HL-60 (cell line): Measurements from ENCODE around the gene HOXB2.

Source experiments
- DNase-seq, 2 experiments: peaks; one replicate each; pipeline ENCODE4 v3.0.0-alpha.2; 2010 to 2020; ENCODE audit warnings: low read depth in 1 of 2, low spot score in 1 of 2
- H3K27ac ChIP-seq: fragments of 250-450 bp; sonication (Bioruptor Pico); replicated peaks from 2 replicates; pipeline ENCODE4 v1.5.1; 2020; ENCODE audit warnings: mild to moderate bottlenecking, moderate library complexity
- H3K27me3 ChIP-seq: fragments of 250-450 bp; sonication (Bioruptor Pico); 2 replicates; pipeline ENCODE4 v1.5.1; 2021; ENCODE audit warnings: mild to moderate bottlenecking, moderate library complexity; ENCODE audit not compliant: insufficient read depth, poor library complexity, severe bottlenecking
- H3K4me3 ChIP-seq: replicated peaks from 2 replicates; pipeline ENCODE4 v1.5.1; 2011; ENCODE audit warnings: mild to moderate bottlenecking, control low read depth, low read length; ENCODE audit not compliant: insufficient read depth
- GABPA ChIP-seq: IDR thresholded peaks from 2 replicates; pipeline ENCODE4 v1.6.1; 2012; ENCODE audit warnings: low read depth
- POLR2AphosphoS5 ChIP-seq: IDR thresholded peaks from 2 replicates; pipeline ENCODE4 v1.6.1; 2012; ENCODE audit warnings: low read depth
- SPI1 ChIP-seq: IDR thresholded peaks from 2 replicates; pipeline ENCODE4 v1.6.1; 2012; ENCODE audit warnings: low read depth, mild to moderate bottlenecking, borderline replicate concordance
- TF ChIP-seq, protein P1 (sequence below): IDR thresholded peaks from 2 replicates; pipeline ENCODE4 v1.6.1; 2012; ENCODE audit warnings: low read depth; ENCODE audit not compliant: insufficient replicate concordance
- TF ChIP-seq, protein P2 (sequence below): IDR thresholded peaks from one replicate; pipeline ENCODE4 v1.5.1; 2011; ENCODE audit warnings: low read length, control low read depth, inconsistent platforms; ENCODE audit not compliant: insufficient read depth

HOXB2 gene

DNA sequence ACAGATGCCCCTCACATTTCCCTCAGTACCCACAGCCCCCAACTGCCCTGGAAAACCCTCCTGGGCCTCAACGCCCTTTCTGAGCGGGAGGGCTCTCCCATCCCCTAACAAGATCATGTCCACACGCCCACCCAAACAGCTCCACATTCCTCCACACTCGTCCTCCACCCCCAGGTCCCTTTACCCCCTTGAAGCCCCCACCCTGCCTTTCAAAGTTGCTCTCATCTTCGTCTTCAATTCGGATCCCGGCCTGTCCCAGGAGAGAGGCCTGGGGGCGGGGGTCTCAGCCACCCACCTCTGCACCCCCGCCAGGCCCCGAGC is 18.9 kb upstream of the HOXB2 start:
- no peak for DNase-seq
- peaks cover 43% of the 10 kb centered on the region for H3K27me3 ChIP-seq
- H3K4me3 ChIP-seq = no peak overlapping the region
- no peak overlapping the region for H3K27ac ChIP-seq
- TF ChIP-seq, protein P1, sequence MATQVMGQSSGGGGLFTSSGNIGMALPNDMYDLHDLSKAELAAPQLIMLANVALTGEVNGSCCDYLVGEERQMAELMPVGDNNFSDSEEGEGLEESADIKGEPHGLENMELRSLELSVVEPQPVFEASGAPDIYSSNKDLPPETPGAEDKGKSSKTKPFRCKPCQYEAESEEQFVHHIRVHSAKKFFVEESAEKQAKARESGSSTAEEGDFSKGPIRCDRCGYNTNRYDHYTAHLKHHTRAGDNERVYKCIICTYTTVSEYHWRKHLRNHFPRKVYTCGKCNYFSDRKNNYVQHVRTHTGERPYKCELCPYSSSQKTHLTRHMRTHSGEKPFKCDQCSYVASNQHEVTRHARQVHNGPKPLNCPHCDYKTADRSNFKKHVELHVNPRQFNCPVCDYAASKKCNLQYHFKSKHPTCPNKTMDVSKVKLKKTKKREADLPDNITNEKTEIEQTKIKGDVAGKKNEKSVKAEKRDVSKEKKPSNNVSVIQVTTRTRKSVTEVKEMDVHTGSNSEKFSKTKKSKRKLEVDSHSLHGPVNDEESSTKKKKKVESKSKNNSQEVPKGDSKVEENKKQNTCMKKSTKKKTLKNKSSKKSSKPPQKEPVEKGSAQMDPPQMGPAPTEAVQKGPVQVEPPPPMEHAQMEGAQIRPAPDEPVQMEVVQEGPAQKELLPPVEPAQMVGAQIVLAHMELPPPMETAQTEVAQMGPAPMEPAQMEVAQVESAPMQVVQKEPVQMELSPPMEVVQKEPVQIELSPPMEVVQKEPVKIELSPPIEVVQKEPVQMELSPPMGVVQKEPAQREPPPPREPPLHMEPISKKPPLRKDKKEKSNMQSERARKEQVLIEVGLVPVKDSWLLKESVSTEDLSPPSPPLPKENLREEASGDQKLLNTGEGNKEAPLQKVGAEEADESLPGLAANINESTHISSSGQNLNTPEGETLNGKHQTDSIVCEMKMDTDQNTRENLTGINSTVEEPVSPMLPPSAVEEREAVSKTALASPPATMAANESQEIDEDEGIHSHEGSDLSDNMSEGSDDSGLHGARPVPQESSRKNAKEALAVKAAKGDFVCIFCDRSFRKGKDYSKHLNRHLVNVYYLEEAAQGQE = no peak
- no peak for TF ChIP-seq SPI1
- TF ChIP-seq, protein P2, sequence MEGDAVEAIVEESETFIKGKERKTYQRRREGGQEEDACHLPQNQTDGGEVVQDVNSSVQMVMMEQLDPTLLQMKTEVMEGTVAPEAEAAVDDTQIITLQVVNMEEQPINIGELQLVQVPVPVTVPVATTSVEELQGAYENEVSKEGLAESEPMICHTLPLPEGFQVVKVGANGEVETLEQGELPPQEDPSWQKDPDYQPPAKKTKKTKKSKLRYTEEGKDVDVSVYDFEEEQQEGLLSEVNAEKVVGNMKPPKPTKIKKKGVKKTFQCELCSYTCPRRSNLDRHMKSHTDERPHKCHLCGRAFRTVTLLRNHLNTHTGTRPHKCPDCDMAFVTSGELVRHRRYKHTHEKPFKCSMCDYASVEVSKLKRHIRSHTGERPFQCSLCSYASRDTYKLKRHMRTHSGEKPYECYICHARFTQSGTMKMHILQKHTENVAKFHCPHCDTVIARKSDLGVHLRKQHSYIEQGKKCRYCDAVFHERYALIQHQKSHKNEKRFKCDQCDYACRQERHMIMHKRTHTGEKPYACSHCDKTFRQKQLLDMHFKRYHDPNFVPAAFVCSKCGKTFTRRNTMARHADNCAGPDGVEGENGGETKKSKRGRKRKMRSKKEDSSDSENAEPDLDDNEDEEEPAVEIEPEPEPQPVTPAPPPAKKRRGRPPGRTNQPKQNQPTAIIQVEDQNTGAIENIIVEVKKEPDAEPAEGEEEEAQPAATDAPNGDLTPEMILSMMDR = no peak
- no peak for TF ChIP-seq POLR2AphosphoS5
- no peak for TF ChIP-seq GABPA

- no peak overlapping the region for H3K27ac ChIP-seq
- peaks cover 38% of the 10 kb centered on the region for H3K27me3 ChIP-seq
- TF ChIP-seq POLR2AphosphoS5 = no peak
- TF ChIP-seq, protein P1 = no peak
- TF ChIP-seq, protein P2 = no peak
- TF ChIP-seq SPI1 = no peak
- no peak for TF ChIP-seq GABPA
- no peak for DNase-seq
- H3K4me3 ChIP-seq = no peak overlapping the region
These were observed 18.5 kb upstream of the HOXB2 start for GRCh38 chr17:48563385-48563838.

DNA sequence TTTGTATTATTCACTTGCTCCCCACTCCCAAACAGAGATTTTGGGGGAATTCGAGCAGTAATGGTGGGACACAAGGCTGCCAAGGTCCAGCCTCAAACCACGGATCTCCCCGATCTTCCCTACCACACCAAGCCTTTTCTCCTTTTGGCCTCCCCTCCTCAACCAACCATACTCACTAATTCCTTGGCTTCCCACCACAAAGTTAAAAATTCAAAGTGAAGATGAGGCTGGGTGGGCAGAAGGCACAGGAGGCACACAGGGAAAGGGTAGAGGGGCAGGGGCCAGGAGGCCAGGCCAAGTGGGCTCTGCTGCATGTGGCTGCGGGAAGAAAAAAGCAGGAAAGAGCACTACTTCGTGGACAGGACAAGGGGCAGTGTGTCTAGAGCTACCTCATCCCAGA is 18.0 kb upstream of the HOXB2 start:
- H3K27me3 ChIP-seq = peaks cover 34% of the 10 kb centered on the region
- TF ChIP-seq GABPA = no peak
- no peak for TF ChIP-seq POLR2AphosphoS5
- TF ChIP-seq, protein P2 = no peak
- no peak for TF ChIP-seq SPI1
- TF ChIP-seq, protein P1 = no peak
- H3K4me3 ChIP-seq = no peak overlapping the region
- no peak overlapping the region for H3K27ac ChIP-seq
- DNase-seq = no peak
